ENCODE data around the gene CST4.
"Not testable (repeated sequence)": the region's sequence is repeated elsewhere in the genome, so short reads cannot be mapped to it uniquely, and the experiment has no call there.

DNA sequence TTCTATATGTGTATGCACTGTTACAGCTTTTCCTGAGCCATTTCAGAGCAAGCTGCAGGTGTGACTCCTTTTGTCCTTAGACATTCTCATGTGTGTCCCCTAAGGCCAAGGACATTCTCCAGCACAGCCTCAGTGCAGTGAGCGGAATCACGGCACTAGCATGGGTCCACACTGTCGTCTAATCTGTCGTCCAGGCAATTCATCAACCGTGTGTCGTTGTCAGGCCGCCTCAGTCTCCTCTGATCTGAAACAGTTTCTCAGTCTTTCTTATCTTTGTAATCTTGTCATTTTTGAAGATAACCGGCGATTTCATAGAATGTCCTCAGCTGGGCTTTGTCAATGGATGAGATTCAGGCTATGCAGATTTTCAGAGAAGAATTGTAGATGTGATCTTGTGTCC lies 30.5 kb upstream of the CST4 start:
- not testable (repeated sequence) for TF ChIP-seq EZH2 (IDR thresholded peaks at IDR 0.05; ENCODE audit: borderline replicate concordance, insufficient read depth, low read depth, low read length, poor library complexity, severe bottlenecking)
- TF ChIP-seq, protein P1, sequence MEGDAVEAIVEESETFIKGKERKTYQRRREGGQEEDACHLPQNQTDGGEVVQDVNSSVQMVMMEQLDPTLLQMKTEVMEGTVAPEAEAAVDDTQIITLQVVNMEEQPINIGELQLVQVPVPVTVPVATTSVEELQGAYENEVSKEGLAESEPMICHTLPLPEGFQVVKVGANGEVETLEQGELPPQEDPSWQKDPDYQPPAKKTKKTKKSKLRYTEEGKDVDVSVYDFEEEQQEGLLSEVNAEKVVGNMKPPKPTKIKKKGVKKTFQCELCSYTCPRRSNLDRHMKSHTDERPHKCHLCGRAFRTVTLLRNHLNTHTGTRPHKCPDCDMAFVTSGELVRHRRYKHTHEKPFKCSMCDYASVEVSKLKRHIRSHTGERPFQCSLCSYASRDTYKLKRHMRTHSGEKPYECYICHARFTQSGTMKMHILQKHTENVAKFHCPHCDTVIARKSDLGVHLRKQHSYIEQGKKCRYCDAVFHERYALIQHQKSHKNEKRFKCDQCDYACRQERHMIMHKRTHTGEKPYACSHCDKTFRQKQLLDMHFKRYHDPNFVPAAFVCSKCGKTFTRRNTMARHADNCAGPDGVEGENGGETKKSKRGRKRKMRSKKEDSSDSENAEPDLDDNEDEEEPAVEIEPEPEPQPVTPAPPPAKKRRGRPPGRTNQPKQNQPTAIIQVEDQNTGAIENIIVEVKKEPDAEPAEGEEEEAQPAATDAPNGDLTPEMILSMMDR (IDR thresholded peaks at IDR 0.05), result not testable (repeated sequence)
